Spleen (tissue), 7 donors: ENCODE results near the gene RETNLB.

ENCODE experiments used
- CTCF ChIP-seq, 11 experiments: fragments of 200-600 bp in 7 of 11; fragments of 450-650 bp in 4 of 11; sonication (generic) in 4 of 11; IDR thresholded peaks in 8 of 11; conservative IDR thresholded peaks in 3 of 11; 1 replicate in 7 of 11; 2 replicates in 4 of 11; pipeline versions ENCODE4 v1.4.0 to v1.8.0; 2016 to 2021; ENCODE audit warnings: antibody characterized with exemption in 11 of 11, inconsistent platforms in 4 of 11, mild to moderate bottlenecking in 1 of 11
- POLR2A ChIP-seq, 3 donors: fragments of 450-650 bp; IDR thresholded peaks; one replicate each; pipeline ENCODE4 v1.5.1; 2017; ENCODE audit warnings: antibody characterized with exemption in 3 of 3, mild to moderate bottlenecking in 1 of 3
- POLR2AphosphoS5 ChIP-seq, 3 donors: sonication (generic); formaldehyde crosslinking; IDR thresholded peaks; one replicate each; pipeline ENCODE4 v1.5.1; 2017; ENCODE audit warnings: antibody characterized with exemption in 3 of 3
- donor health status: DM: no; HTN: no; CAD: no; lungs with moderate emphysema.
- donor health status: DM: no; HTN: no; CAD: no.
- donor health status: DM: no; HTN: no; CAD: no.

- TF ChIP-seq POLR2A (IDR thresholded peaks at IDR 0.05) (no peak), CTCF (IDR thresholded peaks at IDR 0.05 in 8 of 11, conservative IDR thresholded peaks at IDR 0.05 in 3 of 11) (no peak), POLR2AphosphoS5 (IDR thresholded peaks at IDR 0.05) (no peak)
Observed at GRCh38 chr3:108718454-108718853, 38.8 kb downstream of the RETNLB start.
